ENCODE results near the gene FHL2. TPM values are rescaled to one million over a fixed set of nuclear protein-coding genes. Genes with fewer than 3 reads are reported as not detected.
"Not testable (repeated sequence)": the region's sequence is repeated elsewhere in the genome, so short reads cannot be mapped to it uniquely, and the experiment has no call there.

The FHL2 gene
- total RNA-seq, 4 donors from 2014 or later = 14.9 to 31.8 (median 21.4) TPM

GRCh38 chr2:105426626-105427292 is 27.9 kb upstream of the FHL2 start:
- no peaks in the 10 kb centered on the region for H3K36me3 ChIP-seq
- peaks cover 0 to under 1% of the 10 kb centered on the region in 2 donors for H3K4me1 ChIP-seq
- no peaks in the 10 kb centered on the region for H3K27me3 ChIP-seq
- intact Hi-C loops (cut with DNase I; ENCODE audit: low total_unique reads) (no loop called here), in situ Hi-C loops (cut with MboI; ENCODE audit: low sequenced_read_pairs in 4 of 4) (no loop called here)
- H3K4me3 ChIP-seq = no peak overlapping the region
- H3K9me3 ChIP-seq = no peaks in the 10 kb centered on the region
- ATAC-seq (no peak), DNase-seq (no peak)
- H3K27ac ChIP-seq = no peak overlapping the region
- TF ChIP-seq POLR2A (IDR thresholded peaks at IDR 0.05) (no peak), CTCF (IDR thresholded peaks at IDR 0.05 in 4 of 5, conservative IDR thresholded peaks at IDR 0.05 in 1 of 5) (no peak)

- TF ChIP-seq POLR2A (IDR thresholded peaks at IDR 0.05) (no peak), CTCF (IDR thresholded peaks at IDR 0.05 in 4 of 5, conservative IDR thresholded peaks at IDR 0.05 in 1 of 5) (no peak)
- intact Hi-C loops (cut with DNase I; ENCODE audit: low total_unique reads) = no loop called here
- ATAC-seq = no peak
- H3K9me3 ChIP-seq = no peaks in the 10 kb centered on the region
- no peak overlapping the region for H3K4me3 ChIP-seq
- no peaks in the 10 kb centered on the region for H3K27me3 ChIP-seq
- no peaks in the 10 kb centered on the region for H3K4me1 ChIP-seq
- DNase-seq = no peak
- H3K27ac ChIP-seq = no peak overlapping the region
- in situ Hi-C loops (cut with MboI; ENCODE audit: low sequenced_read_pairs in 4 of 4) = no loop called here
- H3K36me3 ChIP-seq = no peaks in the 10 kb centered on the region
These were observed 27.2 kb upstream of the FHL2 start for GRCh38 chr2:105425936-105426625.

- H3K4me3 ChIP-seq; H3K9me3 ChIP-seq; in situ Hi-C loops (cut with MboI; ENCODE audit: low sequenced_read_pairs in 4 of 4); H3K27ac ChIP-seq; H3K4me1 ChIP-seq; intact Hi-C loops (cut with DNase I; ENCODE audit: low total_unique reads); H3K27me3 ChIP-seq; ATAC-seq; H3K36me3 ChIP-seq; DNase-seq: not testable (repeated sequence)
These were observed 26.0 kb upstream of the FHL2 start for GRCh38 chr2:105424836-105425235.

GRCh38 chr2:105422801-105423200 is 23.9 kb upstream of the FHL2 start:
- Histone ChIP-seq H3K9me3 (no peaks in the 10 kb centered on the region), H3K27ac (no peak overlapping the region), H3K4me3 (no peak overlapping the region), H3K36me3 (no peaks in the 10 kb centered on the region), H3K4me1 (no peaks in the 10 kb centered on the region), H3K27me3 (no peaks in the 10 kb centered on the region)
- ATAC-seq (no peak), DNase-seq (no peak)
- intact Hi-C loops (cut with DNase I; ENCODE audit: low total_unique reads) (no loop called here), in situ Hi-C loops (cut with MboI; ENCODE audit: low sequenced_read_pairs in 4 of 4) (no loop called here)
- TF ChIP-seq POLR2A (IDR thresholded peaks at IDR 0.05) = no peak

- Histone ChIP-seq H3K4me1 (no peaks in the 10 kb centered on the region), H3K27ac (no peak overlapping the region), H3K4me3 (no peak overlapping the region), H3K36me3 (no peaks in the 10 kb centered on the region), H3K27me3 (no peaks in the 10 kb centered on the region), H3K9me3 (no peaks in the 10 kb centered on the region)
- in situ Hi-C loops (cut with MboI; ENCODE audit: low sequenced_read_pairs in 4 of 4) = no loop called here
- intact Hi-C loops (cut with DNase I; ENCODE audit: low total_unique reads) = no loop called here
- ATAC-seq (no peak), DNase-seq (no peak)
- TF ChIP-seq POLR2A (IDR thresholded peaks at IDR 0.05) (no peak), CTCF (IDR thresholded peaks at IDR 0.05 in 4 of 5, conservative IDR thresholded peaks at IDR 0.05 in 1 of 5) (no peak)
These were observed 22.2 kb upstream of the FHL2 start for GRCh38 chr2:105421053-105421452.

Data from gastrocnemius medialis (tissue), 4 donors.